Measurements from ENCODE around the gene MARCHF10. TPM values are rescaled to one million over a fixed set of nuclear protein-coding genes. Genes with fewer than 3 reads are reported as not detected.

Gene MARCHF10
- total RNA-seq, 1 experiment from 2014 or later = not detected

- Histone ChIP-seq H3K36me3 (ENCODE audit: insufficient read depth, low read length, poor library complexity, severe bottlenecking) (no peaks in the 10 kb centered on the region), H3K9me3 (ENCODE audit: low read depth, low read length, poor library complexity, severe bottlenecking) (no peaks in the 10 kb centered on the region), H3K27me3 (replicated peaks; ENCODE audit: insufficient read depth, low read depth, low read length, poor library complexity) (no peaks in the 10 kb centered on the region), H3K27ac (ENCODE audit: low read depth, low read length, poor library complexity, severe bottlenecking) (no peak overlapping the region), H3K4me1 (ENCODE audit: insufficient read depth, low read length, poor library complexity, severe bottlenecking) (no peaks in the 10 kb centered on the region), H3K4me3 (ENCODE audit: low read depth, low read length, poor library complexity, severe bottlenecking) (no peak overlapping the region)
- intact Hi-C loops (cut with micrococcal nuclease; ENCODE audit: unreplicated experiment) = no loop called here
- ChIA-PET POLR2A (ENCODE audit: low non-redundant PET) (no interaction called here), CTCF (no interaction called here)
- DNase-seq (ENCODE audit: low spot score) = no peak
- TF ChIP-seq CTCF (conservative IDR thresholded peaks at IDR 0.05; ENCODE audit: low read depth, low read length) (no peak), EZH2 (IDR thresholded peaks at IDR 0.05; ENCODE audit: borderline replicate concordance, low read depth, low read length, poor library complexity, severe bottlenecking) (no peak)
- BruUV-seq (replicated peaks) = no TSS peak
Observed at GRCh38 chr17:62681061-62681938, 126.8 kb downstream of the MARCHF10 start.

GRCh38 chr17:62680541-62681052 lies 127.5 kb downstream of the MARCHF10 start:
- ChIA-PET POLR2A (ENCODE audit: low non-redundant PET) (no interaction called here), CTCF (no interaction called here)
- Histone ChIP-seq H3K27me3 (replicated peaks; ENCODE audit: insufficient read depth, low read depth, low read length, poor library complexity) (no peaks in the 10 kb centered on the region), H3K9me3 (ENCODE audit: low read depth, low read length, poor library complexity, severe bottlenecking) (no peaks in the 10 kb centered on the region), H3K36me3 (ENCODE audit: insufficient read depth, low read length, poor library complexity, severe bottlenecking) (no peaks in the 10 kb centered on the region), H3K4me3 (ENCODE audit: low read depth, low read length, poor library complexity, severe bottlenecking) (no peak overlapping the region), H3K27ac (ENCODE audit: low read depth, low read length, poor library complexity, severe bottlenecking) (no peak overlapping the region), H3K4me1 (ENCODE audit: insufficient read depth, low read length, poor library complexity, severe bottlenecking) (no peaks in the 10 kb centered on the region)
- intact Hi-C loops (cut with micrococcal nuclease; ENCODE audit: unreplicated experiment) = no loop called here
- TF ChIP-seq EZH2 (IDR thresholded peaks at IDR 0.05; ENCODE audit: borderline replicate concordance, low read depth, low read length, poor library complexity, severe bottlenecking) (no peak), CTCF (conservative IDR thresholded peaks at IDR 0.05; ENCODE audit: low read depth, low read length) (no peak)
- BruUV-seq (replicated peaks) = no TSS peak
- no peak for DNase-seq (ENCODE audit: low spot score)

GRCh38 chr17:62679866-62680377 lies 128.2 kb downstream of the MARCHF10 start:
- DNase-seq (ENCODE audit: low spot score) = no peak
- ChIA-PET POLR2A (ENCODE audit: low non-redundant PET) (no interaction called here), CTCF (no interaction called here)
- no peaks in the 10 kb centered on the region for H3K4me1 ChIP-seq (ENCODE audit: insufficient read depth, low read length, poor library complexity, severe bottlenecking)
- H3K27ac ChIP-seq (ENCODE audit: low read depth, low read length, poor library complexity, severe bottlenecking) = no peak overlapping the region
- no peaks in the 10 kb centered on the region for H3K9me3 ChIP-seq (ENCODE audit: low read depth, low read length, poor library complexity, severe bottlenecking)
- intact Hi-C loops (cut with micrococcal nuclease; ENCODE audit: unreplicated experiment) = no loop called here
- no peaks in the 10 kb centered on the region for H3K27me3 ChIP-seq (replicated peaks; ENCODE audit: insufficient read depth, low read depth, low read length, poor library complexity)
- H3K4me3 ChIP-seq (ENCODE audit: low read depth, low read length, poor library complexity, severe bottlenecking) = no peak overlapping the region
- no TSS peak for BruUV-seq (replicated peaks)
- TF ChIP-seq CTCF (conservative IDR thresholded peaks at IDR 0.05; ENCODE audit: low read depth, low read length) (no peak), EZH2 (IDR thresholded peaks at IDR 0.05; ENCODE audit: borderline replicate concordance, low read depth, low read length, poor library complexity, severe bottlenecking) (no peak)
- H3K36me3 ChIP-seq (ENCODE audit: insufficient read depth, low read length, poor library complexity, severe bottlenecking) = no peaks in the 10 kb centered on the region
